ENCODE data around the gene MORN5. TPM values are rescaled to one million over a fixed set of nuclear protein-coding genes. Genes with fewer than 3 reads are reported as not detected.

The MORN5 gene
- total and polyA plus RNA-seq, 2 donors (not counting 1 experiment from before 2014, with no cell fraction given): not detected

DNA sequence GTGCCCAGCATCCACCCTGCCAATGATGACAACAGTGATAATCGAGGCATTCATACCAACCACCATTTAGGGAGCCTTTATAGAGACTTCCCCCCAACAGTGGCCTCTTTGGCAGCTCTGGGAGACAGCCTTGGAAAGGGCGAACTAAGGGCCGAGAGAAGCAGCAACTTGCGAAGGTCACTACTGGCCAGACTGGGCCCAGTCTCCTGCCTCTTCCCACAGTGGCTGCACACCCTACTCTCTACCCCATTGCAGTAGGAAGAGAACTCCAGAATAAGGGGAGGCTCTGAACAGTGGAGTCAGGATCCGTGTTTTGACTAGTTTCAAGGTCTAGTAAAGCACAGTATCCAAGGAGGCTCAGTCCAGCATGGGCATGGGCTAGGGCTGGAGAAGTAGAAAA is 63.7 kb downstream of the MORN5 start:
- ChIA-PET CTCF (no interaction called here), POLR2A (no interaction called here)
- no peak overlapping the region for H3K4me2 ChIP-seq (replicated peaks; ENCODE audit: low read depth, low read length, poor library complexity, severe bottlenecking)
- Mint-ChIP-seq H3K27me3 (peaks cover 77% of the 10 kb centered on the region), H3K4me3 (no peak overlapping the region), H3K9me3 (ENCODE audit: insufficient read depth) (no peaks in the 10 kb centered on the region), H3K4me1 (peaks cover 32% of the 10 kb centered on the region), H3K27ac (no peak overlapping the region)
- H3K27ac ChIP-seq (ENCODE audit: low read length in 2 of 2): no peak overlapping the region
- 98% methylated on average over 5 of the region's 5 CpGs for WGBS (ENCODE audit: insufficient coverage)
- no peaks in the 10 kb centered on the region for H4K20me1 ChIP-seq (ENCODE audit: control insufficient read depth, insufficient read depth, low read length, poor library complexity, severe bottlenecking)
- H2AFZ ChIP-seq (ENCODE audit: insufficient read depth, low read depth, low read length, poor library complexity, severe bottlenecking): no peak overlapping the region
- H3K36me3 ChIP-seq (replicated peaks in 1 of 2; ENCODE audit: control extremely low read depth in 1 of 2, control insufficient read depth in 1 of 2, extremely low read depth in 1 of 2, insufficient read depth in 2 of 2, low read length in 1 of 2): no peaks in the 10 kb centered on the region
- peaks cover 35% of the 10 kb centered on the region in 2 donors for H3K4me1 ChIP-seq (ENCODE audit: control insufficient read depth in 2 of 2, insufficient read depth in 2 of 2, low read length in 2 of 2)
- no peak overlapping the region for H3K9ac ChIP-seq (ENCODE audit: low read length)
- ATAC-seq (ENCODE audit: low read depth) (no peak), DNase-seq (no peak)
- H3K9me3 ChIP-seq (ENCODE audit: control extremely low read depth in 1 of 3, control insufficient read depth in 2 of 3, insufficient read depth in 1 of 3, low read length in 2 of 3): peaks cover 0 to 30% (median 0%) of the 10 kb centered on the region in 3 donors
- no peaks in the 10 kb centered on the region for H3K79me2 ChIP-seq (ENCODE audit: control insufficient read depth, insufficient read depth, low read length)
- intact Hi-C loops (cut with micrococcal nuclease): no loop called here
- no peak overlapping the region for H3K4me3 ChIP-seq (ENCODE audit: control extremely low read depth in 1 of 5, extremely low read depth in 1 of 5, insufficient read depth in 1 of 5, low read depth in 2 of 5, low read length in 4 of 5)
- peaks cover 0 to 68% (median 36%) of the 10 kb centered on the region in 4 experiments for H3K27me3 ChIP-seq (replicated peaks in 1 of 4; ENCODE audit: control extremely low read depth in 1 of 4, control insufficient read depth in 3 of 4, insufficient read depth in 4 of 4, low read length in 3 of 4)
- TF ChIP-seq, protein P1, sequence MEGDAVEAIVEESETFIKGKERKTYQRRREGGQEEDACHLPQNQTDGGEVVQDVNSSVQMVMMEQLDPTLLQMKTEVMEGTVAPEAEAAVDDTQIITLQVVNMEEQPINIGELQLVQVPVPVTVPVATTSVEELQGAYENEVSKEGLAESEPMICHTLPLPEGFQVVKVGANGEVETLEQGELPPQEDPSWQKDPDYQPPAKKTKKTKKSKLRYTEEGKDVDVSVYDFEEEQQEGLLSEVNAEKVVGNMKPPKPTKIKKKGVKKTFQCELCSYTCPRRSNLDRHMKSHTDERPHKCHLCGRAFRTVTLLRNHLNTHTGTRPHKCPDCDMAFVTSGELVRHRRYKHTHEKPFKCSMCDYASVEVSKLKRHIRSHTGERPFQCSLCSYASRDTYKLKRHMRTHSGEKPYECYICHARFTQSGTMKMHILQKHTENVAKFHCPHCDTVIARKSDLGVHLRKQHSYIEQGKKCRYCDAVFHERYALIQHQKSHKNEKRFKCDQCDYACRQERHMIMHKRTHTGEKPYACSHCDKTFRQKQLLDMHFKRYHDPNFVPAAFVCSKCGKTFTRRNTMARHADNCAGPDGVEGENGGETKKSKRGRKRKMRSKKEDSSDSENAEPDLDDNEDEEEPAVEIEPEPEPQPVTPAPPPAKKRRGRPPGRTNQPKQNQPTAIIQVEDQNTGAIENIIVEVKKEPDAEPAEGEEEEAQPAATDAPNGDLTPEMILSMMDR (IDR thresholded peaks at IDR 0.05): no peak
- no peak for TF ChIP-seq EZH2 (IDR thresholded peaks at IDR 0.05; ENCODE audit: borderline replicate concordance, insufficient read depth, low read depth, low read length, poor library complexity, severe bottlenecking)

DNA sequence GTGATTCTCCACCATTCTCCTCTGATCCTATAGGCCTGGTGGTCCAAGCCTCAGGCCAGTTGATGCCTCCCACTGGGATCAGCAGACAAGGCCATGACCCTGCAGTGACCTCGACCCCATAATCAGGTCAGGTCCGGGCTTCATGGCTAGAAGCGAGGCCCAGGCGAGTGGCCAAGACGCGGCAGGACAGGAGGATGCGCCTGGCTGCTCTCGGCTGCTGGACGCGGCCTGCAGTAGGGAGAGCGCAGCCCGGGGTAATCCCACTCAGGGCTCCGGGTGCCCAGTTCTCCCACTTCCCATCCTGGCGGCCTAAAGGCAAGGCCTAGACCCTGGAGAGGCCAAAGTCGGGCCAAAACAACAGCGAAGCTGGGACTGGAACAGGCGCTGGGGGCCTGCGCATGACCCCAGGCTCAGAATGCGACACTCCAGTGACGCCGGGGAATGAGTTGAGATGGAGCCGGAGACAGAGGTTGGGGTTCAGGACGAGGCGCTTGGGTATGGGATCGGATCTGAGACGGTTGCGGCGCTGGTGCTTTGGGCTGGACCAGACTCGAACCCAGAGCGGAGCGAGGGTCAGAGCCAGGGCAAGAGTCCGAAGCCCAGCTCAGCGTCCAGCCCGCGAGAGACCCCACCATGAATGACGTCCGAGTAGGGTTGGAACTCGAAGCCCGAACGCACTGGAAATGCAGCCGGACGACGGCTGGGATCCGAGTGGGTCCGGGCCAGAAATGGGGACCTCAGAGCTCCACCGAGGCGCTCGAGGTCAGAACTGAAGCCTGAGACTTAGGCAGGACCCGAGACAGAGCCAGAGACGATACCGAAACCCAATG is 65.8 kb downstream of the MORN5 start:
- peaks cover 0 to 61% (median 34%) of the 10 kb centered on the region in 4 experiments for H3K27me3 ChIP-seq (replicated peaks in 1 of 4; ENCODE audit: control extremely low read depth in 1 of 4, control insufficient read depth in 3 of 4, insufficient read depth in 4 of 4, low read length in 3 of 4)
- DNase-seq (no peak), ATAC-seq (ENCODE audit: low read depth) (no peak)
- no peak overlapping the region for H3K4me2 ChIP-seq (replicated peaks; ENCODE audit: low read depth, low read length, poor library complexity, severe bottlenecking)
- no peaks in the 10 kb centered on the region for H4K20me1 ChIP-seq (ENCODE audit: control insufficient read depth, insufficient read depth, low read length, poor library complexity, severe bottlenecking)
- Mint-ChIP-seq H3K27ac (no peak overlapping the region), H3K9me3 (ENCODE audit: insufficient read depth) (no peaks in the 10 kb centered on the region), H3K27me3 (peaks cover 58% of the 10 kb centered on the region), H3K4me3 (no peak overlapping the region), H3K4me1 (peaks cover 12% of the 10 kb centered on the region)
- CTCF ChIA-PET: no interaction called here
- peaks cover 14 to 23% of the 10 kb centered on the region in 2 donors for H3K4me1 ChIP-seq (ENCODE audit: control insufficient read depth in 2 of 2, insufficient read depth in 2 of 2, low read length in 2 of 2)
- H3K79me2 ChIP-seq (ENCODE audit: control insufficient read depth, insufficient read depth, low read length): no peaks in the 10 kb centered on the region
- H3K4me3 ChIP-seq (ENCODE audit: control extremely low read depth in 1 of 5, extremely low read depth in 1 of 5, insufficient read depth in 1 of 5, low read depth in 2 of 5, low read length in 4 of 5): no peak overlapping the region
- TF ChIP-seq, protein P1 (IDR thresholded peaks at IDR 0.05): no peak
- no peak for TF ChIP-seq EZH2 (IDR thresholded peaks at IDR 0.05; ENCODE audit: borderline replicate concordance, insufficient read depth, low read depth, low read length, poor library complexity, severe bottlenecking)
- intact Hi-C loops (cut with micrococcal nuclease): no loop called here
- WGBS (ENCODE audit: insufficient coverage): 96% methylated on average over 49 of the region's 51 CpGs
- H2AFZ ChIP-seq (ENCODE audit: insufficient read depth, low read depth, low read length, poor library complexity, severe bottlenecking): no peak overlapping the region
- H3K9ac ChIP-seq (ENCODE audit: low read length): no peak overlapping the region
- H3K36me3 ChIP-seq (replicated peaks in 1 of 2; ENCODE audit: control extremely low read depth in 1 of 2, control insufficient read depth in 1 of 2, extremely low read depth in 1 of 2, insufficient read depth in 2 of 2, low read length in 1 of 2): no peaks in the 10 kb centered on the region
- H3K27ac ChIP-seq (ENCODE audit: low read length in 2 of 2): no peak overlapping the region
- peaks cover 0 to 21% (median 0%) of the 10 kb centered on the region in 3 donors for H3K9me3 ChIP-seq (ENCODE audit: control extremely low read depth in 1 of 3, control insufficient read depth in 2 of 3, insufficient read depth in 1 of 3, low read length in 2 of 3)
- POLR2A ChIA-PET: no interaction called here
